Stimulated activated CD8-positive, alpha-beta memory T cell treated with anti-CD3 and anti-CD28 coated beads, Interleukin-7, amount 100 ng/mL, for 48 hours (primary cell): ENCODE measurements around the gene SPRED2.

Experiments used
- DNase-seq, 2 donors: peaks; one replicate each; pipeline ENCODE4 v3.0.0-alpha.2; 2020; ENCODE audit warnings: low read depth in 1 of 2; ENCODE audit errors: extremely low read depth in 1 of 2

SPRED2 gene, protein sequence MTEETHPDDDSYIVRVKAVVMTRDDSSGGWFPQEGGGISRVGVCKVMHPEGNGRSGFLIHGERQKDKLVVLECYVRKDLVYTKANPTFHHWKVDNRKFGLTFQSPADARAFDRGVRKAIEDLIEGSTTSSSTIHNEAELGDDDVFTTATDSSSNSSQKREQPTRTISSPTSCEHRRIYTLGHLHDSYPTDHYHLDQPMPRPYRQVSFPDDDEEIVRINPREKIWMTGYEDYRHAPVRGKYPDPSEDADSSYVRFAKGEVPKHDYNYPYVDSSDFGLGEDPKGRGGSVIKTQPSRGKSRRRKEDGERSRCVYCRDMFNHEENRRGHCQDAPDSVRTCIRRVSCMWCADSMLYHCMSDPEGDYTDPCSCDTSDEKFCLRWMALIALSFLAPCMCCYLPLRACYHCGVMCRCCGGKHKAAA

DNA sequence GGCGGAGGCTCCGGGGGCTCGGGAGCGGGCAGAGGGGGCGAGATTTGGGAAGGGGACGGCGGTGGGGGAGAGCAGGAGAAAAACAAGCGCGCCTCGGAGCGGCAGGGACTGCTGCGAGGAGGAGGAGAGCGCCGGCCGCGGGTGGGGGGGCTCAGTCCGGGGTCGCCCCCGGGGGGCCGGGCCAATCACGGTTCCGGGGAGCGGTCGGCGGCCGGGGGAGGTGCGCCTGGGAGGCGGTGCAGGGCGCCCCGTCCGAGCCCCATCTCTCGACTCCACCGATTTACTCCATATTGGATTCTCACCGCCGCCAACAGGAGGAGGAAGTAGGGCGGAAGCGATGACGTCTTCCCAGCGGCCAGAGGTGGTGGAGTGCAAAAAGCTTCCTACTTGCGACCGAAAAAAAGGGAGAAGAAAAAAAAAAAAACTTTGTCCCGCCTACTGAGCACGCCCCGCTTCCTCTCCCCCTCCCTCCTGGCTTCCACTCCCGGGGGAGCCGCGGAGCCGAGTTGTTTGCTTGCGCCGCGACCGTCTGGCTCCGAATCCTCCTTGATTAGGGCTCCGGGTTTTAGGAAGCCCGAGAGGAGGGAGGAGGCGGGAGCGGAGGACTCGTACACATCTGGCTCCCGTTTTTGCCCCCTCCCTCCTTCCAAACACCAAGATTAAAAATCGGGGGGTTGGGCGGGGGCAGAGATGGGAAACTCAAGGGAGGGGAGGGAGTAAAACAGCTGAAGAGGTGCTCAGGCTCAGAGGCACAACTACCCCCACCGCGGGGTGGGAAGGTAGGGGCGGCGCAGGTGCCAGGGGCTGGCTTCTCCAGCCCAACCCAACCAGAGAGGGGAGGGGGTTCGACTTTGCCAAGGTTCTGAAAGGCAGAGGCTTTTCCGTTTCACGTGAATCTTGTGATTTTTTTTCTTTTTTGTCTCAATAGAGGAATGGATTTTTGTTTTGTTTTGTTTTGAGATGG lies at the start of gene SPRED2:
Gene SPRED2 (minus strand): TSS at position 373 of the 964 bp plus-strand sequence. CDS start 612 bp downstream, outside the sequence.
- DNase-seq = peak; percentile 48 to 56

DNA sequence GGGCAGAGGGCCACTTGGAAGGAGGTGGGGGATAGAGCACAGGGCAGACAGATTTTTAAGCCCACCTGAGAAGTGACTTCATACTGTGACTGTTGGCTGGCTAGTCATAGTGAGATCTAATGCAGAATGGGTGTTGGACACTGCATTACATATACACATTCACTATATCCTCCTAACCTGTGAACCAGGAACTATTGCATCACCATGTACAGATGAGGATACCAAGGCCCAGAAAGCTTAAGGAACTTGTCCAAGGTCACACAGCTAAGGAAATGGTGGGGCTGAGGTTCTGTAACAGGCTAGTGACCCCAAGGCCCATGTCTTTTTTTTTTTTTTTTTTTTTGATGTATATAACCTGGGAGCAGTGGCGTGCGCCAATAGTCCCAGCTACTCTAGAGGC lies 49.6 kb upstream of the SPRED2 start:
- DNase-seq = no peak

DNA sequence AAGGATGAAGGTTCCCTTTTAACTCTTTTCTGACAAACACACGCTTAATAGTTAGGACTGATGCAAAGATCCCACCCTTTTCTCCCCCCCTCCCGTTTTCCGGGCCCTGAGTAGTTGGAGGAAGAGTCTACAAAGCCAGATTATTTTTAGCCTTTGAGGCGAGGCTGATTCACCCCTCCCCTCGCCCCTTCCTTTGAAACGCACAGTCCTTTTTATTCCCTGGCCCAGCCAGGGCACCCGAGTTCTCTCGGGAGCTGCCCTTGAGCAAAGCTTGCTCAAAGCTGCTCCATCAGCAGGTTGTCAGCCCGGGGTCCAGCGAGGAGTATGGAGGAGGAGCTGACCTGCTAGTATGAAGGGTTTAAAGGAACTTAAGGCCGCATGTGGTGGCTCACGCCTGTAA lies 47.1 kb upstream of the SPRED2 start:
- DNase-seq = no peak

DNA sequence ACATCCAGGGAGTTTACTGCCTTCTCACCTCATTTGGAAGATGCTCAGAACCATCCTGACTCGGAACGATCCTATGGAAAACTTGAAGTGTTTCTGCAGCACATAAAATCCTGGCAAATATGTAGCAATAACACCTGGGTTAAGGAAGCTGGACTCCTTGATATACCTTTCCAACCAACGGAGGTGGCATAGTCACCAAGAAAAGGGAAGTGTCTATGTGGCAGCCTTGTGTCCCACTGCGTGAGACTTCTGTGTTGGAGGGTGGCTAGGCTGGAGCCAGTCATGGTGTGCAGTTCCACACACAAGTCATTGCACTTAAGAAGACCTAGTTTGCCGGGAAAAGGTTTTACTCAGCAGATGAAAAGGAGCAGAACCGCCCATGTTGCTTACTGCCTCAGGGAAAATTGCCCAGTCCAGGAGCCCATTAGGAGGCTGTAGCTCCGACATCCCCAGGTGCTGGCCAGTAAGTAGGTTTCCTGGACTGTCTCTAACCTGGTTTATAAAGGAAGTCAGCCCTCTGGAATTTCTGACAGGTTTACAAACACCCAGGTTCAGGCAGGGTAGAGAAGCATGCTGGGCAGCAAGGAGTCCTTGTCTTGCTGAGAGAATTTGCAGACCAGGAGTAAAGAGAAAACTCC lies 46.2 kb upstream of the SPRED2 start:
- DNase-seq = no peak

DNA sequence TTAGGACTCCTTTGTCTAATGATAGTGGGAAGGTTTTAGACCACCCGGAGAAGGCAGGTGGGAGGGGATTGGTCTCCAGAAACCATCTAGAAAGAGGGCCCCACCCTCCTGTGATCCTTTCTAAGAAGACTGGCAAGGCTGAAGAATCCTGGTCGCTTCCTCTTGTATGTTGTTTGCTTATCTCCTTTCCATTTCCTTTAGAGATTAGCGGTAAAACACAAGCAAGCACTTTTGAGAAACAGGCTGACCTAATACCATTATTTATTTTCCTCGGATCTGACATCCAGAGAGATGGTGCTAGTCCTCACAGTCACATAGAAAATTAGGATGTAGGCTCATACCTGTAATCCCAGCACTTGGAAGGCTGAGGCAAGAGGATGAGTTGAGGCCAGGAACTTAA lies 45.2 kb upstream of the SPRED2 start:
- DNase-seq = no peak

DNA sequence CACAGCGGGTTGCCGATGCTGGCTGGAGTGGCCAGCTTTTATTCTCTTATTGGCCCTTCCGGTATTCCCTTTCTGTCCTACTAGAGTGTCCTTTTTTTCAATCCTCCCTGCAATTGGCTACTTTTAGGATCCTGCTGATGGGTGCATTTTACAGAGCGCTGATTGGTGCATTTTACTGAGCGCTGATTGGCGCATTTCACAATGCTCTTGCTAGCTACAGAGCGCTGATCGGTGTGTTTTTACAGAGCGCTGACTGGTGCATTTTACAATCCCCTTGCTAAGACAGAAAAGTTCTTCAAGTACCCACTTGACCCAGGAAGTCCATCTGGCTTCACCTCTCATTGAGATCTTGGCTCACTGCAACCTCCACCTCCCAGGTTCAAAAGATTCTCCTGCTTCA lies 44.4 kb upstream of the SPRED2 start:
- no peak for DNase-seq

DNA sequence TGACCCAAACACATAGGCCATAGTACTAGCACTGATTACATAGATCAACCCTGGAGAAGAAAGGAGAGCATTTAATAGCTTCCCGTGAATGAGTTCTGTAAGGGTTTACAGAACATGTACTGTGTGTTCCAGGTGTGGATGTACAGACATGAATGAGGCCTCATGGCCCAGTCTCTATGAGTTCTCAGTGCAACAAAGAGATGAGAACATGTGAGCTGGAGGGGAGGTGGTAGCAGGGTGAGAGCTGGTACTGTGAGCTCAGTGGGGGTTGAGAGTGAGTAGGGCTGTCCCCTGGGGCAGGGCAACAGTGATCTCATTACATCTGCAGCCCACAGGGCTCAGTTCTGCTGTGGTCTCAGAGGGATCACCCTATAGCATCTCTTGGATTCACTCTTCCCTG lies 42.6 kb upstream of the SPRED2 start:
- DNase-seq = no peak

DNA sequence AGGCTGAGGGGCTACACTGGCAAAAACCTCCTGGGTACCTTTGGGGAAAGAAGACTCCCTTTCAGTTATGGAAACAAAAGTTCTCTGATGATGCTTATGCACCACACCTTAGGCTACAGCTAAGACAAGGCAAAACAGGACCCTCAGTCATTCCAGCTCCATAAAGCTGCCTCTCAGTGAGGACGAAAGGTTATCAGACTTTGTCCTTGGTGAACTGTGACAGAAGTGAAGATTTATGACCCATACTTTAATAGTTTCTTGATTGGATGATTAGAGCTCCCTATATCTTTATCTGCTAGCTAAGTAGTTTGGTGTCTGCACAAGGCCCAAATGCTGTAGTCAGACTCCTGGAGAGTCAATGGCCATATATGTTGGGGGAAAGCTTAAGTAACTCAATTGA lies 40.6 kb upstream of the SPRED2 start:
- no peak for DNase-seq

DNA sequence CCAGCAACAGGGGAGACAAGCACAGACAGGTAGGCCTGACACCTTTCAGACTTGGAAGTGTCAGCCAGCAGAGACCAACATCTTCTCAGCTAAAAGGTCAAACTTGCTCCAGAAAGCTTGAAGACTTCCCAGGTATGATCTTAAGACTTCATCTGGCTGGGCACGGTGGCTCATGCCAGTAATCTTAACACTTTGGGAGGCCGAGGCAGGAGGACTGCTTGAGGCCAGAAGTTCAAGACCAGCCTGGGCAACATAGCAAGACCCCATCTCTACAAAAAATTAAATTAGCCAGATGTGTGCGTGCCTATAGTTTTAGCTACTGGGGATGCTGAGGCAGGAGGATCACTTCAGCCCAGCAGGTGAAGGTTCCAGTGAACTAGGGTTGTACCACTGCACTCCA lies 39.0 kb upstream of the SPRED2 start:
- DNase-seq = no peak

DNA sequence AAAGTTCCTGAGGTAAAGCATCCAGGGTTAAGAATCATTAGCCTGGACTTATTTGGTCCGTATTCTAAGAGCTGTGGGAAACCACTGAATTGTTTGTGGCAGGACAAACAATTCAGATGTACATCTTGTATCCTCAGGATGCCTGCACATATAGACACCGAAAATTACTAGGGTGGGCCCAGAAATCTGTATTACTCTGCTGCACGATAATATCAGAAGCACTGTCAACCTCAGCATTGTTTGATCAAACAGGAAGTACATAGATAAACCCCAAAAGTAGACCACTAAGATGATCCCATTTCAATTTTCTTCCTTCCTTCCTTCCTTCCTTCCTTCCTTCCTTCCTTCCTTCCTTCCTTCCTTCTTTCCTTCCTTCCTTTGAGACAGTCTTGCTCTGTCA lies 34.2 kb upstream of the SPRED2 start:
- no peak for DNase-seq

DNA sequence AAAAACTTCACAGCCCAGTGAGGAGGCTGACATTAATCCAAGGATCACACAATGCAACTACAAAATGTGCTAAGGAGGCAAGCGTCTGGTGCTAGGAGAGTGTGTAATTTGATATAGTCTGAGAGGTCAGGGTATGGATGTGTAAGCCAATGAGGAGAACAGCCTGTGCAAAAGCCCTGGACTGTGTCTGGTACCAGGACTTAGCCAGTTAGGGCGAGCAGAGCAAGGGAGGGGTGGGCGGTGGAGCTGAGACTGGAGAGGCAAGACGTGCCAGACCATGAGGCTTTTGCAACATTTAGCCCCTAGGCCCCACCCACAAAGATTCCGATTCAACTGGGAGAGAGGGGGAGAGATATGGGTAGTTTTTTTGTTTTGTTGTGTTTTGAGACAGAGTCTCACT lies 33.5 kb upstream of the SPRED2 start:
- DNase-seq = no peak

DNA sequence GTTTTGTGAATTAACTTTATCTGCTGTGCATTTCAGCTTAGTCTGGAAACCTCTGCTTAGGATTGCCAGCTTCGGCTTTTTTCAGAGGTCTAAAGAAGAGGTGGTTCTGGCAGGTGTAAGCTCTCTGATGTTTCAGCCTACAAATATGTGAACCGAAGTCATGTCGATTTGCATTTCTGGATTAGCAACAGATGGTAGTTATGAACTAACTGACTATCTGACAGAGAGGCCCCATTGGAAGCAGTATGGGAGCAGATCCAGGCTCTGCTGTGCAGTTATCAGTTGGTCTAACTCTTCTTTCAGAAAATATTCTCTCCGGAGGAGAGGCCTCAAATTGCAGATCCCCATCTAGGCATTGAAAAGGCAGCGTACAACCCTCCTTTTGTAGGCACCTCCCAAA lies 32.7 kb upstream of the SPRED2 start:
- DNase-seq = no peak

DNA sequence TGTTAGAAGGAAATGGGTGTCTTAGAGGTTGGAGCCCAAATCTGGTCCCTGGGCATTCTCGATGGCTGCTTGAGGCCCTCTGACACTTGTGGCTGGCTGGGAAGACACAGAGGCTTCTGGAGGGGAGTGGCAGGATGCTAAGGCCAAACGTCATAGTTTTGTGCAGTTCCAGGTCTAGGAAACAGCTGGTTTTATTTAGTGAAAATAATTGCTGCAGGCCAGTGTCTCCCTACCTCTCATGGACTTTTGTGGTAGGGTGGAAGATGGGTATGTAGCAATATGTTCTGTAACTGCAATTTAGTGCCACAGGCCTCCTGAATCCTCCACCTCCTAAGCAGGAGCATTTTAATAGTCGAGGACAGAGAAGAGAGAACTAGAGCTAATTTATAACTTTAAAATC lies 32.2 kb upstream of the SPRED2 start:
- DNase-seq = no peak

DNA sequence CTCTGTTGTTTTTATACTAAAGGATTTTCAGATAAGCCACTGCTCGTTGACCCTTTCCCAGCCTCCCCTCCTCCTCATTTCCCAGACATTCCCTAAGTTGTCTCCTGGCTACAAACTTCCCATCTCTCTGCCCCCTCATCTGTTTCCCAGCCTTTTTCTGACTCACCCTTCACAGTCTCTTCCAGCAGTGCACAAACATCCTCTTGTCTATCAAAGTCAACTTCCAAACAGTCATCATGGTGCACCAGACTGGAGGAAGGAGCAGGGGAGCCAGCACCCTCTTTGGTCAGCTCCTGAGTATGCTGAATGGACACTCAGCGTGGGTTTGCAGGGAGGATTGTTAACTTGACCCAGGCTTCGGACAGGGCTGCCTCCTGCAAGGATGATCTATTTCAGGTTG lies 26.6 kb upstream of the SPRED2 start:
- no peak for DNase-seq

DNA sequence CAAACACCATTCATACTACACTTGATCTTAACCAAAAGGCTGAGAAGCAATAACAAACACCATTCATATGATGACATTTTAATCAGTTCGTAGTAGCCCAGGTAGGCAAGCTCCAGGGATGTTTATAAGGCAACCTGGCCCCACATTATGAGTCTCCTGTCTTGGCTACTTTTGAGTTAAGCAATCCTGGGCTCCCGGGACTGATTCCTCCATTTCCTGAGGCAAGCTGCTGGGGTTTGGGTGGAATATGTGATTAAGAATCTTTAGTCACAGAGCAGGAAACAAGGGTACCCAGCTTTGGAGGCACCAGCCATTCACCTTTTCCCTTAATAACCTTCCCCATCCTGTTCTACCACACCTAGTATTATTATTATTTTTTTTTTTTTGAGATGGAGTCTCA lies 24.5 kb upstream of the SPRED2 start:
- no peak for DNase-seq

DNA sequence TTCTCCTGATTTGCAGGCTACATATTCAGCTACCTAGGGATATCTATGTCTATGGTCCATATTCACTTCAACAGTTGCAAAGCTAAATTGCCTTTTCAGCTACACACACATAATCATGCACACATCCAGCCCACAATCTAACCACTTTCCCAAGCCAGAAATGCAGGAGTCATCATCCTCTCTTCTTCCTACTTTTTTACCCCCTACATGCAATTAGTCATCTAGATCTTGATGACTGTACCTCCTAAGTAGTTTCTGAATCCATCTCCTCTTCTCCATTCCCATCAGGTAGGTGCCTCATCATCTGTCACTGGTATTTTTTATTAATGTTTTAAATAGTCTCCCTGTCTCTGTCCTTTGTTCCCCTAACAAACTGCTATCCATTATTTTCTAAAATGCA lies 23.7 kb upstream of the SPRED2 start:
- no peak for DNase-seq

DNA sequence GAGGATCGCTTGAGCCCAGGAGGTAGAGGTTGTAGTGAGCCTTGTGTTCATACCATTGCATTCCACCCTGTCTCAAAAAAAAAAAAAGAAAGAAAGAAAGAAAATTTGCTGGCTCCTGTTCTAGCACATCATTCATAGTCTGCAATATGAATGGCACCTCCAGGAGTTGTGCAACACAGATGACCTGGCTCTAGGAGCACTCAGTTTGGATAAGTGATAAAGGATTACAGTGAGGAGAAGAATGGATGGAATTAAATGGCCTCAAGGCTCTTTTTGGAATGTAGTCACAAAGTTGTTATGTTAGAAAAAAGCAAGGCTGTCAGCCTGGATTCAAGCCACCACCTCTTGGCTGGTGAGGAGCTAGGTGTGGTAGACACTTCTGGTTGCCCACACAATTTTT lies 21.5 kb upstream of the SPRED2 start:
- no peak for DNase-seq

DNA sequence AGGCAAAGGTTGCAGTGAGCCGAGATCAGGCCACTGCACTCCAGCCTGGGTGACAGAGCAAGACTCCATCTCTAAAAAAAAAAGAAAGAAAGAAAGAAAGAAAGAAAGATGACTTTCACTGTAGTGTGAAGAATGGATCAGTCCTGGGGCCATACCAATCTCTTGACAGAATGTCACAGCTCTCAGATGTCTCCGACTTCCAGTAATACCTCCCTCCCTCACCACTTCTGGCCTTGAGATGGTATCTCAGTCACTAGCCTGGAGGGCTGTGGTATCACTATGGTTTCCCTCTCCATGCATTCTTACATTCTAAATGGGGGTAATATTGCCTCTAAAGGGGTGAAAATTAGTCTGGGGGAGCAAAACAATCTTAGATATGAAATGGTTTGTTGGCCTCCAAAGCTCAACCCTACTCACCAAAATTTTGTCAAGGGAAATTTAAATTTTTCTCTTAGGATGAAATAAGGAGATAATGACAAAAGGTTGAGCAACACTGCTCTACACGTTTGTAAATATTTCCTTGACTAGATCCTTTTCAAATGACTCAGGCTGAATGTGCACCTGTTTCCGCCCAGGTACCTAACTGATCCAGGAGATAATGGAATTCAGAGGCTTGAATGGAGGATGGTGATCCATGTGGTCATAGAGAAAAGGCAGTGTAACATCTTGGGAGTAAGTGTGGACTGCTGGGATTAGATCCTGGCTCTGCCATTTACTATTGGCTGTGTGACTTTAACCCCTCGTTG lies 19.9 kb upstream of the SPRED2 start:
- no peak for DNase-seq

DNA sequence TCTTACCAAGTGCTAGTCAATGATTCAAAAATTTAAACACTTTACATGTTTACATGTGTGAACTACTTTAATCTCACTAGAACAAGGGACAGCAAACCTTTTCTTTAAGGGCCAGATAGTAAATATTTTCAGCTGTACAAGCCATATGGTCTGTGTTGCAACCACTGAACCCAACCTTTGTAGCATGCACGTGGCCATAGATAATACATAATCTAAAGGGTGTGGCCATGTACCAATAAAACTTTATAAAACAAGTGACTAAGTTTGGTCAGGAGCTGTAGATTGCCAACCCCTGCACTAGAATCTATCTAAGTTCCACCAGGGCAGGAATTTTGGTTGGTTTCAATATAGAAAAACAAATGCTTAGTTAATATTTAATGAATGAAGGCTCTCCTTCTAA lies 18.4 kb upstream of the SPRED2 start:
- DNase-seq = no peak

DNA sequence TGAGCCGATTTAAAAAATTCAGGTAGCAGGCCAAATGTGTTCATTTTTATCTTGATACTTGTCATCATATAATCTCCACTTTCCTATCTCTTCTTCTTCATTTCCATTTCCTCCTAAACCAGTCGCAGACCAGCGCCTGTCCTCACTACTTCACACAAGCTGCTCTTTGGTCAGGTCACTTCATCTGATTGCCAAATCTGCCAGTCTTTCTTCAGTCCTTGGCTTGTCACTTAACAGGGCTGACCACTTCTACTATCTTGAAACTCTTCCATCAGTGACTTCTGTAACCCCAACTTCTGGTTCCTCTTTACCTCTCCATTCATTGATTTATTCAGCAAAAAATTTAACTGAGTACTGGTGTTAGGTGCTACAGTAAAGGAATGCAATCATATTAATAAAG lies 18.0 kb upstream of the SPRED2 start:
- no peak for DNase-seq
